Activated naive CD4-positive, alpha-beta T cell treated with anti-CD3 and anti-CD28 coated beads, Interleukin-2, amount 50 U/mL, for 24 hours (primary cell): ENCODE results near the gene ZNF302.
"Not testable (repeated sequence)": the region's sequence is repeated elsewhere in the genome, so short reads cannot be mapped to it uniquely, and the experiment has no call there.

Experiments
- H3K27ac Mint-ChIP-seq: one replicate; pipeline ENCODE4 v1.8.0; 2021; ENCODE audit warnings: mild to moderate bottlenecking, mixed read lengths
- H3K27me3 Mint-ChIP-seq: one replicate; pipeline ENCODE4 v1.8.0; 2021; ENCODE audit warnings: mixed read lengths
- H3K36me3 Mint-ChIP-seq: one replicate; pipeline ENCODE4 v1.8.0; 2021; ENCODE audit warnings: mixed read lengths
- H3K4me1 Mint-ChIP-seq: one replicate; pipeline ENCODE4 v1.8.0; 2021; ENCODE audit warnings: mixed read lengths
- H3K4me3 Mint-ChIP-seq: one replicate; pipeline ENCODE4 v1.8.0; 2021; ENCODE audit warnings: mild to moderate bottlenecking, mixed read lengths
- H3K9me3 Mint-ChIP-seq: one replicate; pipeline ENCODE4 v1.8.0; 2021; ENCODE audit warnings: mixed read lengths

ZNF302 gene

DNA sequence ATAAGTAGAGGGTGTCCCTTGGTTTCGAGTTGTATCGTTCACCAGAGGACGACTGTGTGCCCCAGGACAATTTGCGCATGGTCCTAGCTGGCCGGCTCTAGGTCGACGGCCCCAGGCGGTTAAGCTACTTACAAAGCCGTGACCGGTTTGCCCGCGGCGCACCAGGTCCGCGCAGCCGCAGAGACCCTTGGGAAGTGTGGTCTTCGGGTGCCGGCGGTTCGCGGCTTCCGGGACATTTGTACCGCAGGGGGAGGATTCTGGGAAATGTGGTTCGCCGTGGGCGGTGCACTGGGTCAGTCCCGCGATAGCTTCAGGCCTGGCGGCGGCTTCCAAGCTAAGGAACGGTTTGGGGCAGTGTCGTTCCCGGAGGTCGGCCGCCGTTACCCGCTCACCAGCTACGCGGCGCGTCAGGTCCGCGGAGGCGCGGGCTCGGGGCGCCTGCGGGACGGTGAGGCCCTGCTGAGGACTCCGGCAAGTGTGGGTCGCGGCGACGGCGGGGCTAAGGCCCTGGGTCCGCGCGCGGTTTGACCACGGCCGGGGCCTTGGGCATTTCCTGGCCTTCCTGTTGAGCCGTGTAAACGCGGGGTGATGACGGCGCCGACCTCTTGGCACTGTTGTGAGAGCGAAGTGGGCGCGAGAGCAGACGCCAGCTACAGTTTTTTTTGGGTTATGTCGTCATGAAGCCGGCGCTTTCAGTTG, at the start of gene ZNF302:
TSS of gene ZNF302 (plus strand) at position 293 of the 699 bp plus-strand sequence. CDS start 1,127 bp downstream, outside the sequence.
- Mint-ChIP-seq H3K4me3 (peak within 1 kb of the TSS; percentile 95), H3K27me3 (peaks cover 3% of the 10 kb centered on the region), H3K4me1 (peaks cover 30% of the 10 kb centered on the region), H3K27ac (peak within 1 kb of the TSS; percentile 100), H3K36me3 (peaks cover 39% of the 10 kb centered on the region), H3K9me3 (peaks cover 11% of the 10 kb centered on the region)

GRCh38 chr19:34633802-34634201, 43.7 kb upstream of the ZNF302 start:
- H3K27ac Mint-ChIP-seq: no peak overlapping the region
- H3K27me3 Mint-ChIP-seq: no peaks in the 10 kb centered on the region
- no peak overlapping the region for H3K4me3 Mint-ChIP-seq
- peaks cover 7% of the 10 kb centered on the region for H3K9me3 Mint-ChIP-seq
- H3K36me3 Mint-ChIP-seq: peaks cover 16% of the 10 kb centered on the region
- no peaks in the 10 kb centered on the region for H3K4me1 Mint-ChIP-seq

DNA sequence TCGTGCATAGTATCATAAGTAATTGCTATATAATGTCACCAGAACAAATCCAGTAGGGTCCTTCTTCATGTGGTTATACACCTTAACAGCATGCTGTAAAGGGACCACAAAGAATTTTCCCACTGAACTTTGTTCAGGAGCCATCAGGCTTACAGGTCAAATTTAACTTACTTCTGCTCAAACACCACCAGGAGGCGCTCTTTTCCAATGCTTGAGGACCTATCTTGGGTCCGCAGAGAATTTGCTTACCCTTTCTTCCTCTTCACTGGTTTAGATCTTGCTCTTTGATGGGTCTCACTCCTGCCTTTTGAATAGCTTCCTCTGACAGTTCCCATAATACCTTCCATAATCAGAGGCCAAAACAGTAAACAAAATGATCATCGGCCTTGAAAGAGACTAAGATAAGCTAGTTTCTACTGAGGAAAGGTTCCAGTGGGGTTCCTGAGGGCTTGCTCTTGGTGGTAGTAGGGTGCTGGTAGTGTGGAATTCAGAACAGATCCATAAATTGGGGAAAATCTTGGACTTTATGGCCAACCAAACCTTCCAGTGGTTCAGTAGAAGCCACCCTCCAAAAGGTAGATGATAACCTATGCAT, 37.9 kb upstream of the ZNF302 start:
- no peaks in the 10 kb centered on the region for H3K27me3 Mint-ChIP-seq
- no peak overlapping the region for H3K27ac Mint-ChIP-seq
- H3K9me3 Mint-ChIP-seq: no peaks in the 10 kb centered on the region
- peaks cover 8% of the 10 kb centered on the region for H3K36me3 Mint-ChIP-seq
- H3K4me1 Mint-ChIP-seq: no peaks in the 10 kb centered on the region
- H3K4me3 Mint-ChIP-seq: no peak overlapping the region

DNA sequence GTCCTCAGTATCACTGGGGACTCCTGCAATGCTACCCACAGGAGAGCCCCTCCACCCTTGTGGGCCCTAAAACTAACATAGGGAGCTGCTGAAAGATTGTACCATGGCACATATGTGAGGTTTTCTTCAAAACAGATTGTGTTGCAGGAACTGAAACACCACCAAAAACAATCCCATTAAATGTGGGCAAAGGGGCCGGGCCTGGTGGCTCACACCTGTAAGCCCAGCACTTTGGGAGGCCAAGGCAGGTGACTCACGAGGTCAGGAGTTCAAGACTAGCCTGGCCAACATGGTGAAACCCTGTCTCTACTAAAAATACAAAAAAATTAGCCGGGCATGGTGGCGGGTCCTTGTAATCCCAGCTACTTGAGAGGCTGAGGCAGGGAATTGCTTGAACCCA, 35.2 kb upstream of the ZNF302 start:
- Mint-ChIP-seq H3K36me3 (no peaks in the 10 kb centered on the region), H3K27ac (no peak overlapping the region), H3K4me1 (no peaks in the 10 kb centered on the region), H3K27me3 (no peaks in the 10 kb centered on the region), H3K4me3 (no peak overlapping the region), H3K9me3 (no peaks in the 10 kb centered on the region)

DNA sequence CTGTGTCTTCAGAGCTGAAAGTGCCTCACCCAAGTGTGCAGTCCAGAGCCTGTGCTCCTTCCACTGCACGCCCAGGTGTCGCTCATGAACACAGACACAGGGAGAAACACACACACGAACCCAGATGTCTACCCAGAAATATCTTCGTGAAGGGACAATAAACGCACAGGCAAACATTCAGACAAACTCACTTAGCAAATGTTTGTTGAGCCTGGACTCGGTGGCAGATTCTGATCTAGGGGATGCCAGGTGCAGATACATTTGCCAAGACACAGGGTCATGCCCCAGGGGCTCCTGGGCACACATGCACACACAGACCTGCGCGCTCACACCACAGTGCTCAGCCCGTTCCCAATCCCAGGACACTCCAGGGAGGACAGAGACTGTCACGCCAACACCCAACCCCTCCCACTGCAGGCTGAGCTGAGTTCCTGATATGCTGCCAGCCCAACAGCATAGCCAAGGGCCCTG, 32.5 kb upstream of the ZNF302 start:
- Mint-ChIP-seq H3K4me3 (no peak overlapping the region), H3K9me3 (no peaks in the 10 kb centered on the region), H3K27me3 (no peaks in the 10 kb centered on the region), H3K27ac (no peak overlapping the region), H3K4me1 (no peaks in the 10 kb centered on the region), H3K36me3 (no peaks in the 10 kb centered on the region)

GRCh38 chr19:34645551-34645950, 31.9 kb upstream of the ZNF302 start:
- peaks cover under 1% of the 10 kb centered on the region for H3K27me3 Mint-ChIP-seq
- H3K9me3 Mint-ChIP-seq: no peaks in the 10 kb centered on the region
- H3K27ac Mint-ChIP-seq: no peak overlapping the region
- no peak overlapping the region for H3K4me3 Mint-ChIP-seq
- H3K4me1 Mint-ChIP-seq: no peaks in the 10 kb centered on the region
- no peaks in the 10 kb centered on the region for H3K36me3 Mint-ChIP-seq

DNA sequence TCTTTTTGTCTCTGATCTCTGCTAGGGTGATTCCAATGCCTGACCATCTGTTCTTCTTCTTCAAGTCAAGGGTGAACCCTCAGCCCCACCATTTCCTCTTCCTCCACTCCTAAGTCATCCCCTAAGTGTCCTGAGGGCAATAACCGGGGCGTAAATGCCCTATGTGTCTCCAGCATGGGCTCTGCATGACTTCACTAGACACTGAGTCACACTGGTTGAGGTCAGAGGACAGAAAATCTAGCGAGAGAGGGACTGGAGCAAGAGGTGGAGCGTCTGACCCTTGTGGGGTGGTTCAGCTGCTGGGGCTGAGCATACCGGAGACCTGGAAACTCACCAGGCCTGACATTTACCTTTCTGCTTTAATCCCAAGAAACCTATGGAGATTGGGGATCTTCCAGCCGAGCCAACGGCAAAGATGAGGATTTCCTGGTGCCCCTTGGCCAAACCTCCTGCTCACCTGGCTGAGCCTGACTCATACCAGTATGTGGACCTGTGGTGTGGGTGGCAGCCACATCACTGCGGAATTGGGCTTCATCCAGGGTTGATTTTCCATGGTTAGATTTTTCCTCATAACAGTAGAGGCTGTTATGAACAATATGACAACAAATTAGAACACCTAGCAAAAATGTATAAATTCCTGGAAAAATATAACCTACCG, 27.5 kb upstream of the ZNF302 start:
- Mint-ChIP-seq H3K4me3 (no peak overlapping the region), H3K27ac (no peak overlapping the region), H3K9me3 (peaks cover 17% of the 10 kb centered on the region), H3K4me1 (no peaks in the 10 kb centered on the region), H3K27me3 (peaks cover 11% of the 10 kb centered on the region), H3K36me3 (peaks cover 4% of the 10 kb centered on the region)

DNA sequence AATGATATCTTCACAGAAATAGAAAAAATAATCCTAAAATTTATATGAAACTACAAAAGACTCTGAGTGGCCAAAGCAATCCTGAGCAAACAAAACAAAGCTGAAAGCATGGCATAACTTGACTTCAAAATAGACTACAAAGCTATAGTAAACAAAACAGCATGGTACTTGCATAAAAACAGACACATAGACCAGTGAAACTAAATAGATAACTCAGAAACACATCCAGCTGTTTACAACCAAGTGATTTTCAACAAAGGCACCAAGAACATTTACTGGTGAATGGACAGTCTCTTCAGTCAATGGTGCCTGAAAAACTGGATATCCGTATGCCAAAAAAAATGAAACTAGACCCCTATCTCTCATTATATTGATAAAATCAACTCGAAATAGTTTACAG, 25.7 kb upstream of the ZNF302 start:
- peaks cover 12% of the 10 kb centered on the region for H3K27me3 Mint-ChIP-seq
- peaks cover 11% of the 10 kb centered on the region for H3K36me3 Mint-ChIP-seq
- H3K27ac Mint-ChIP-seq: no peak overlapping the region
- no peaks in the 10 kb centered on the region for H3K4me1 Mint-ChIP-seq
- peaks cover 23% of the 10 kb centered on the region for H3K9me3 Mint-ChIP-seq
- no peak overlapping the region for H3K4me3 Mint-ChIP-seq

- Mint-ChIP-seq H3K27me3 (peaks cover 12% of the 10 kb centered on the region), H3K4me3 (no peak overlapping the region), H3K36me3 (peaks cover 23% of the 10 kb centered on the region), H3K9me3 (peaks cover 30% of the 10 kb centered on the region), H3K4me1 (no peaks in the 10 kb centered on the region), H3K27ac (no peak overlapping the region)
Measured at GRCh38 chr19:34654796-34655195, 22.7 kb upstream of the ZNF302 start.

DNA sequence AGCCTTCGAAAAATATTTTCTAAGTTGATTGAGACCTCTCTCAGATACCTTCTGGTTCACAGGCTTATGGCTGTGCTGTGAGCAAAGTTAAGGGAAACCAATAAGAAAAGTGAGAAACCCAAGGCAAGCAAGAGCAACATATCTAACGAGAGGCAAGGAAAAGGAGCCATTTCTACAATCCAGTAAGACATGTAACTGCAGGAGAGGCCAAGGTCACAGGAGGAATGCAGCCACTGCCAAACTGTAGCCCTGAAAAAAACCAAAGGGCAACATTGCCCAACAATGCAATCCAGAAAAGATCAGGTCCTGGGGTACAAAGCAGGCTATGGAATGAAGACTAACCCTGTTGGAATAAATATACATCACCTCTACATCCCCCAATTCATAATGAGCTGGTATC, 21.8 kb upstream of the ZNF302 start:
- Mint-ChIP-seq H3K9me3 (peaks cover 30% of the 10 kb centered on the region), H3K27me3 (peaks cover 11% of the 10 kb centered on the region), H3K27ac (no peak overlapping the region), H3K4me1 (no peaks in the 10 kb centered on the region), H3K4me3 (no peak overlapping the region), H3K36me3 (peaks cover 26% of the 10 kb centered on the region)

DNA sequence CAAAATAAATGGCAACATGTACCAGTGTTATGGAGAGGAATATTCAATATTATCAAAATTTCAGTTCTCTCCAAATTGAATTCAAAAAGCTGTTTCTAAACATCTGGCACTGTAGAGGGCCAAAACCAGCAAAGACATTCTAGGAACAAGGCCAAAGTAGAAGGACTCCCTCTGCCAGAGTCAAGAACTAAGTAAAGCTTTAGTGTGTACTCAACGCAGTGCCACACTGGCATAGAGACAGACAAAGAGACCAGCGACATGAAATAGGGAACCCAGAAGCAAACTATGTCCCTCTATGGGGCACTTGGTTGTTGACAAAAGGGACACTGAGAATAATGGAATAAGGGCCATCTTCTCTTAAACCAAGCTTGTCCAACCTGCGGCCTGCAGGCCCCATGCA, 16.1 kb upstream of the ZNF302 start:
- Mint-ChIP-seq H3K36me3 (peaks cover 15% of the 10 kb centered on the region), H3K4me1 (peaks cover 19% of the 10 kb centered on the region), H3K9me3 (peaks cover 7% of the 10 kb centered on the region), H3K4me3 (no peak overlapping the region), H3K27ac (no peak overlapping the region), H3K27me3 (peaks cover 1% of the 10 kb centered on the region)

DNA sequence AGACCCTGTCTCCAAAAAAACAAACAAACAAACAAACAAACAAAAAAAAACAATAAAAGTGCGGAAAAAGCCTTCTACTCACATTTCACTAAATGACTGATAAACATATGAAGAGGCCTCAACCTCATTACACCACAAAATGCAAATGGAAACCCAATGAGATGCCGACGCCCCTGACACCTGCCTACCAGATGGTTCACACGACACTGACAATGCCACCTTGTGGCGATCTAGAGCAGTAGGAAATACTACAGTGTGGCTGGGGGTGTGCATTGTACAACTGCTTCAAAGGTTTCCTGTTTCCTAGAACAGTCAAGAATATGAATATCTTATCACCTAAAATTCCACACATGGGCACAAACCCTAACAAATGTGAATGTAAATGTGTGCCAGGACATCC, 14.6 kb upstream of the ZNF302 start:
- Mint-ChIP-seq H3K36me3 (peaks cover 7% of the 10 kb centered on the region), H3K27me3 (no peaks in the 10 kb centered on the region), H3K4me3 (no peak overlapping the region), H3K27ac (peak overlapping the region; percentile 2), H3K9me3 (peaks cover 3% of the 10 kb centered on the region), H3K4me1 (peaks cover 28% of the 10 kb centered on the region)

GRCh38 chr19:34664168-34664567, 13.3 kb upstream of the ZNF302 start:
- no peak overlapping the region for H3K27ac Mint-ChIP-seq
- peaks cover 28% of the 10 kb centered on the region for H3K4me1 Mint-ChIP-seq
- no peaks in the 10 kb centered on the region for H3K9me3 Mint-ChIP-seq

DNA sequence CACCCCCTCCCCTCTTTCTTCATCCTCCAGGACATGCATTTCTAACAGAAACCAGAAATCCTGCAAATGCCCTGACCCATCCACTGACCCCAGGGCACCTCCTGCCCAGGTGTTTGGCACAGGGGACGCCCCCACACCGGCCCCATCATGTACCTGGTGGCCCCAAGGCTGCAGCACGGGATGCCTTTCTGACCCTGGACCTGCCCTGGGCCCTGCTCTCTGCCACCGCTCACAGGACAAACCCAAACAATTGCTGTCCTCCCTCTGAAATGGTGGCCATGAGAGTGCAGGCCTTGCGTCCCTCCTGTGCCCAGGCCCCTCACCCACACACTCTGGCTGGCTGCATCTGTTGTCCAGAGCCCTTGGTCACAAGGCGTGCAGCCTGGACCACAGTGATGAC, 12.6 kb upstream of the ZNF302 start:
- Mint-ChIP-seq H3K9me3 (no peaks in the 10 kb centered on the region), H3K27ac (no peak overlapping the region), H3K27me3 (no peaks in the 10 kb centered on the region), H3K36me3 (peaks cover 2% of the 10 kb centered on the region), H3K4me1 (peaks cover 28% of the 10 kb centered on the region), H3K4me3 (no peak overlapping the region)

More at GRCh38 chr19:34664168-34664567, 13.3 kb upstream of the ZNF302 start:
- Mint-ChIP-seq H3K4me3 (no peak overlapping the region), H3K36me3 (peaks cover 2% of the 10 kb centered on the region), H3K27me3 (no peaks in the 10 kb centered on the region)

GRCh38 chr19:34665275-34665674, 12.2 kb upstream of the ZNF302 start:
- not testable (repeated sequence) for H3K36me3 Mint-ChIP-seq, H3K27me3 Mint-ChIP-seq, H3K9me3 Mint-ChIP-seq, H3K4me3 Mint-ChIP-seq, H3K27ac Mint-ChIP-seq
- H3K4me1 Mint-ChIP-seq: peaks cover 28% of the 10 kb centered on the region
